Fibroblast of skin of left quadriceps (primary cell): Measurements from ENCODE around the gene DAPK1.

Source experiments
- DNase-seq, 2 experiments: peaks; one replicate each; pipeline ENCODE4 v3.0.0-alpha.2; 2013; ENCODE audit warnings: low read depth in 2 of 2

DAPK1 gene

GRCh38 chr9:87497604-87498045 lies at the start of gene DAPK1:
TSS of gene DAPK1 (plus strand) at chr9:87497867. CDS start at chr9:87499078, 1,211 bp downstream.
- DNase-seq: no peak

GRCh38 chr9:87451149-87451548 lies 46.5 kb upstream of the DAPK1 start:
- DNase-seq: no peak

GRCh38 chr9:87455407-87455806 lies 42.3 kb upstream of the DAPK1 start:
- DNase-seq: no peak

- DNase-seq: no peak
These were observed 36.4 kb upstream of the DAPK1 start for GRCh38 chr9:87461256-87461655.

GRCh38 chr9:87464110-87464991 lies 33.3 kb upstream of the DAPK1 start:
- DNase-seq: no peak

GRCh38 chr9:87464992-87465378 lies 32.7 kb upstream of the DAPK1 start:
- DNase-seq: no peak

GRCh38 chr9:87465816-87466215 lies 31.9 kb upstream of the DAPK1 start:
- DNase-seq: no peak

- DNase-seq: no peak
These were observed 30.5 kb upstream of the DAPK1 start for GRCh38 chr9:87467187-87467586.

GRCh38 chr9:87469793-87470465 lies 27.7 kb upstream of the DAPK1 start:
- no peak for DNase-seq

- DNase-seq: no peak
These were observed 25.9 kb upstream of the DAPK1 start for GRCh38 chr9:87471746-87472145.

GRCh38 chr9:87475463-87475862 lies 22.2 kb upstream of the DAPK1 start:
- DNase-seq: no peak

- DNase-seq: no peak
These were observed 19.3 kb upstream of the DAPK1 start for GRCh38 chr9:87478226-87478992.

- no peak for DNase-seq
These were observed 17.9 kb upstream of the DAPK1 start for GRCh38 chr9:87479801-87480201.

- no peak for DNase-seq
These were observed 15.5 kb upstream of the DAPK1 start for GRCh38 chr9:87481890-87482855.

- DNase-seq: no peak
These were observed 7.4 kb upstream of the DAPK1 start for GRCh38 chr9:87490225-87490624.

GRCh38 chr9:87490907-87491306 lies 6.8 kb upstream of the DAPK1 start:
- no peak for DNase-seq

GRCh38 chr9:87491523-87491922 lies 6.1 kb upstream of the DAPK1 start:
- no peak for DNase-seq

GRCh38 chr9:87492642-87493041 lies 5.0 kb upstream of the DAPK1 start:
- DNase-seq: no peak

GRCh38 chr9:87494970-87495471 lies 2.6 kb upstream of the DAPK1 start:
- DNase-seq: no peak

GRCh38 chr9:87497080-87497603 lies 525 bp upstream of the DAPK1 start:
- no peak for DNase-seq
